PC-9 (cell line): ENCODE data around the gene FEZF2.

ENCODE experiments used
- CTCF ChIP-seq: fragments of 200-600 bp; sonication (generic); conservative IDR thresholded peaks from 2 replicates; pipeline ENCODE4 v1.6.1; 2017; ENCODE audit warnings: mixed run types, antibody characterized with exemption, mild to moderate bottlenecking, moderate library complexity
- EZH2 ChIP-seq: fragments of 200-600 bp; sonication (generic); IDR thresholded peaks from 2 replicates; pipeline ENCODE4 v1.8.0; 2017; ENCODE audit warnings: antibody characterized with exemption, low read depth

GRCh38 chr3:62332017-62332416, 41.3 kb downstream of the FEZF2 start:
- no peak for TF ChIP-seq CTCF
- no peak for TF ChIP-seq EZH2
